ENCODE results near the gene SUN2.

Gene SUN2

DNA sequence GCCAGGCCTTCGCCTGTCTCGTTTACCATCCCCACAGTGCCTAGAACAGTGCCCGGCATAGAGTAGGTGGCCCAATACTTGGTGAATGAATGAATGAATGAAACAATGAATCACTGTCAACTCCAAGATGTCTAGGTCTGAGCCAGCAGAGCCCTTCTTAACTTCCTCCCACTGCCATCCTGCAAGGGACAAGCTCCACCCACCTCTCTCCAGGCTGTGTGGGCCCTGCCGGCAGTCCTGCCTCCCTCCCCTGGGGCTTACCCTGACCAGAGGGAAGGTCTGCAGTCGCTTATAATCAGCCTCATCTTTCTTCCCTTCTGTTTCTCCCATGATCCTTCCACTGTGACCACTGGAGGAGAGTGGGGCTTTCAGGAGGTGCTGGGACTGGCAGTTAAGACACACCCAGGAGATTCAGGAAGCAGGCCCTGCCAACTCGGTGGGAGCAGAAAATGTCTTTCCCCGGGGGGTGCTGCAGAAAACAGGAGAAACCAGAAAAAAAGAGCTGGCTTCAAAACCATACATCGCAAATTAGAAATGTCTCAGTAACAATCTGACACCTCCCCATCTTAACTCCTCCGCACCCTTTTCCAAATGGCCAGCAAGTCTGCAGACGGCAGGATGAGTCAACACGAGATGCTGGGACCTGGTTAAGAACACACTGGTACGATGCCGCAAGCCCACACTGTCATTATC lies 26.8 kb upstream of the SUN2 start (continued):
- TF ChIP-seq ZBTB7A (tag by site-specific recombination; IDR thresholded peaks at IDR 0.05; ENCODE audit: low read depth) (no peak), ZNF658 (tag by site-specific recombination; IDR thresholded peaks at IDR 0.05) (no peak), ZFP69B (tag by site-specific recombination; IDR thresholded peaks at IDR 0.05) (peak; percentile 91), ZNF621 (tag by site-specific recombination; IDR thresholded peaks at IDR 0.05) (no peak), ZIC2 (tag by site-specific recombination; IDR thresholded peaks at IDR 0.05) (0 out of 2 replicates have a peak, but pooled peaks have one; percentile 19), ZNF596 (tag by site-specific recombination; IDR thresholded peaks at IDR 0.05) (no peak)
- TF ChIP-seq, protein P1, sequence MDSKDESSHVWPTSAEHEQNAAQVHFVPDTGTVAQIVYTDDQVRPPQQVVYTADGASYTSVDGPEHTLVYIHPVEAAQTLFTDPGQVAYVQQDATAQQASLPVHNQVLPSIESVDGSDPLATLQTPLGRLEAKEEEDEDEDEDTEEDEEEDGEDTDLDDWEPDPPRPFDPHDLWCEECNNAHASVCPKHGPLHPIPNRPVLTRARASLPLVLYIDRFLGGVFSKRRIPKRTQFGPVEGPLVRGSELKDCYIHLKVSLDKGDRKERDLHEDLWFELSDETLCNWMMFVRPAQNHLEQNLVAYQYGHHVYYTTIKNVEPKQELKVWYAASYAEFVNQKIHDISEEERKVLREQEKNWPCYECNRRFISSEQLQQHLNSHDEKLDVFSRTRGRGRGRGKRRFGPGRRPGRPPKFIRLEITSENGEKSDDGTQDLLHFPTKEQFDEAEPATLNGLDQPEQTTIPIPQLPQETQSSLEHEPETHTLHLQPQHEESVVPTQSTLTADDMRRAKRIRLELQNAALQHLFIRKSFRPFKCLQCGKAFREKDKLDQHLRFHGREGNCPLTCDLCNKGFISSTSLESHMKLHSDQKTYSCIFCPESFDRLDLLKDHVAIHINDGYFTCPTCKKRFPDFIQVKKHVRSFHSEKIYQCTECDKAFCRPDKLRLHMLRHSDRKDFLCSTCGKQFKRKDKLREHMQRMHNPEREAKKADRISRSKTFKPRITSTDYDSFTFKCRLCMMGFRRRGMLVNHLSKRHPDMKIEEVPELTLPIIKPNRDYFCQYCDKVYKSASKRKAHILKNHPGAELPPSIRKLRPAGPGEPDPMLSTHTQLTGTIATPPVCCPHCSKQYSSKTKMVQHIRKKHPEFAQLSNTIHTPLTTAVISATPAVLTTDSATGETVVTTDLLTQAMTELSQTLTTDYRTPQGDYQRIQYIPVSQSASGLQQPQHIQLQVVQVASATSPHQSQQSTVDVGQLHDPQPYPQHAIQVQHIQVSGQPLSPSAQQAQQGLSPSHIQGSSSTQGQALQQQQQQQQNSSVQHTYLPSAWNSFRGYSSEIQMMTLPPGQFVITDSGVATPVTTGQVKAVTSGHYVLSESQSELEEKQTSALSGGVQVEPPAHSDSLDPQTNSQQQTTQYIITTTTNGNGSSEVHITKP (tag by site-specific recombination; IDR thresholded peaks at IDR 0.05), result 0 out of 2 replicates have a peak, but pooled peaks have one; percentile 34
- TF ChIP-seq, protein P2, sequence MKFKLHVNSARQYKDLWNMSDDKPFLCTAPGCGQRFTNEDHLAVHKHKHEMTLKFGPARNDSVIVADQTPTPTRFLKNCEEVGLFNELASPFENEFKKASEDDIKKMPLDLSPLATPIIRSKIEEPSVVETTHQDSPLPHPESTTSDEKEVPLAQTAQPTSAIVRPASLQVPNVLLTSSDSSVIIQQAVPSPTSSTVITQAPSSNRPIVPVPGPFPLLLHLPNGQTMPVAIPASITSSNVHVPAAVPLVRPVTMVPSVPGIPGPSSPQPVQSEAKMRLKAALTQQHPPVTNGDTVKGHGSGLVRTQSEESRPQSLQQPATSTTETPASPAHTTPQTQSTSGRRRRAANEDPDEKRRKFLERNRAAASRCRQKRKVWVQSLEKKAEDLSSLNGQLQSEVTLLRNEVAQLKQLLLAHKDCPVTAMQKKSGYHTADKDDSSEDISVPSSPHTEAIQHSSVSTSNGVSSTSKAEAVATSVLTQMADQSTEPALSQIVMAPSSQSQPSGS (tag by site-specific recombination; IDR thresholded peaks at IDR 0.05; ENCODE audit: low read depth), result no peak

DNA sequence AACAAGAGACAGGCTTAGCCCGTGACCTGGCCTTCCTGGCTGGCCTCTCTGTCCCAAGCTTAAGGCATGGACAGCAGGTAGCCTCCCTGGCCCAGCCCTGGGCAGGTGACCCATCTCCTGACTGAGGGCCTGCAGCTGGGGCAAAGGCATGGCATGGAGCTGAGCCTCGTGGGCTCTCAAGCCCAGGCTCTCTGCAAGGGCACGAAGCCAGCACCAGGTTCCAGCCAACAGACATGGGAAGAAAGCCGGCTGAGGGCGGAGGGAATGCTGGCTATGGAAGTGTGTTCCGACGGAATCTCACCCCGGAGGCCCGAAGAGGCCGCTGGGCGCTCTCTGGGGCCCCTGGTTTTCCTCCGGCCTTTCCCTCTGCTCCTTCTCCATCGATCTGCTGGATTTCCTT lies 25.2 kb upstream of the SUN2 start:
- Histone ChIP-seq H3K36me3 (ENCODE audit: control insufficient read depth in 2 of 2, insufficient read depth in 1 of 2, low read length in 2 of 2) (peaks cover 0 to 27% of the 10 kb centered on the region in 2 experiments; a peak in 1 of 3 replicates), H3K4me1 (ENCODE audit: control insufficient read depth, insufficient read depth, low read length) (no peaks in the 10 kb centered on the region), H3K27ac (ENCODE audit: extremely low read depth, low read depth, low read length) (no peak overlapping the region), H3K4me3 (ENCODE audit: low read depth, low read length) (no peak overlapping the region), H3K9me3 (ENCODE audit: control insufficient read depth, insufficient read depth, low read depth, low read length) (no peaks in the 10 kb centered on the region)
- CTCF ChIA-PET, result interaction anchor here (0.7 to 6.5 kb wide), 4 partner anchors 13 to 1568 kb away, joined by 3 to 43 read pairs (median 6); no protein-coding TSS in a partner anchor
- TF ChIP-seq ZSCAN30 (tag by site-specific recombination; IDR thresholded peaks at IDR 0.05), result no peak
- TF ChIP-seq, protein P3, sequence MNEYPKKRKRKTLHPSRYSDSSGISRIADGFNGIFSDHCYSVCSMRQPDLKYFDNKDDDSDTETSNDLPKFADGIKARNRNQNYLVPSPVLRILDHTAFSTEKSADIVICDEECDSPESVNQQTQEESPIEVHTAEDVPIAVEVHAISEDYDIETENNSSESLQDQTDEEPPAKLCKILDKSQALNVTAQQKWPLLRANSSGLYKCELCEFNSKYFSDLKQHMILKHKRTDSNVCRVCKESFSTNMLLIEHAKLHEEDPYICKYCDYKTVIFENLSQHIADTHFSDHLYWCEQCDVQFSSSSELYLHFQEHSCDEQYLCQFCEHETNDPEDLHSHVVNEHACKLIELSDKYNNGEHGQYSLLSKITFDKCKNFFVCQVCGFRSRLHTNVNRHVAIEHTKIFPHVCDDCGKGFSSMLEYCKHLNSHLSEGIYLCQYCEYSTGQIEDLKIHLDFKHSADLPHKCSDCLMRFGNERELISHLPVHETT (tag by site-specific recombination; IDR thresholded peaks at IDR 0.05), result no peak
- TF ChIP-seq ZNF701 (tag by site-specific recombination; IDR thresholded peaks at IDR 0.05), result no peak
- POLR2A ChIA-PET, result interaction anchor here (1.7 kb wide), 1 partner anchor 24 kb away, joined by 4 read pairs; no protein-coding TSS in a partner anchor

DNA sequence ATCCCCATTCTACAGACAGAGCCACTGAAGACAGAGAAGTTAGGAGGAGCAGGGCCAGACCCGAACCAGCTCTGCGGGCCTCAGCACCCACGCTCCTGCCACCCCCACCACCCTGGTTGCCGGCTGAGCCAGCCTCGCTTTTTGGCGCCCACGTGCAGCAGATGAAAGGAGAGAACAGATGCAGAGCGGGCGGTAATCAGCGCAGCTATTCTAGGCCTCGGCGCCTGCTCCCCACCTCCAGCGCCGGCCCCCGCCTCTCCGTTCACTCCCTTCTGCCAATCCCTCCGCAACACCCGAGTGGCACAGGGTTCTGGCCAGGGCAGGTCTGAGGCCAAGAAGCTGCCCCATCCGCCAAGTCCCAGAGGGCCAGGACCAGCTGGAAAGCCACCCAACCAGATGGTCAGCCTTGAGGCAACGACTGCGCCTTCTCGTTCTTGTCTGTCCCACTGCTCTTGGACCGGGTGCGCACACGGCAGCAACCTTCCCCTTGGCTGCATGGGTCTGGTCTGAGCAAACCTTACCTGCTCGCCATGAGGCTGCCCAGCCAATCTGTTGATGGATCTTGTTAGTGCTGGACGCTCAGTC lies 21.4 kb upstream of the SUN2 start:
- ChIA-PET POLR2A (no interaction called here), CTCF (interaction anchor here (0.7 to 3.6 kb wide), 3 partner anchors 9 to 51 kb away, joined by 3 to 25 read pairs (median 23); no protein-coding TSS in a partner anchor)
- Histone ChIP-seq H3K4me3 (ENCODE audit: low read depth, low read length) (no peak overlapping the region), H3K9me3 (ENCODE audit: control insufficient read depth, insufficient read depth, low read depth, low read length) (no peaks in the 10 kb centered on the region), H3K4me1 (ENCODE audit: control insufficient read depth, insufficient read depth, low read length) (no peaks in the 10 kb centered on the region), H3K27ac (ENCODE audit: extremely low read depth, low read depth, low read length) (no peak overlapping the region), H3K36me3 (ENCODE audit: control insufficient read depth in 2 of 2, insufficient read depth in 1 of 2, low read length in 2 of 2) (peaks cover 0 to 23% of the 10 kb centered on the region in 2 experiments; a peak in 1 of 3 replicates)
- TF ChIP-seq ZFHX2 (tag by site-specific recombination; conservative IDR thresholded peaks at IDR 0.05) (peak; percentile 72), ZBTB48 (tag by site-specific recombination; IDR thresholded peaks at IDR 0.05) (no peak), EGR2 (tag by site-specific recombination; IDR thresholded peaks at IDR 0.05; ENCODE audit: low read depth) (peak; percentile 87)

All from HEK293 (cell line).